Muscle of arm (tissue), 12 donors: Measurements from ENCODE around the gene ADGRL3. TPM values are rescaled to one million over a fixed set of nuclear protein-coding genes. Genes with fewer than 3 reads are reported as not detected.

Source experiments
- DNase-seq: peaks from one replicate; pipeline ENCODE4 v3.0.0-alpha.2; 2013
- polyA plus RNA-seq, 12 donors: library from polyadenylated mRNA; unstranded; fragments of 120-200 nt; gene quantifications; one replicate each; pipeline ENCODE4 v1.2.1, GENCODE V29; 2013; ENCODE audit not compliant: insufficient read length in 12 of 12

The ADGRL3 gene
- polyA plus RNA-seq, 12 donors: 20.7 to 34.2 (median 24.4) TPM; not detected in 1

DNA sequence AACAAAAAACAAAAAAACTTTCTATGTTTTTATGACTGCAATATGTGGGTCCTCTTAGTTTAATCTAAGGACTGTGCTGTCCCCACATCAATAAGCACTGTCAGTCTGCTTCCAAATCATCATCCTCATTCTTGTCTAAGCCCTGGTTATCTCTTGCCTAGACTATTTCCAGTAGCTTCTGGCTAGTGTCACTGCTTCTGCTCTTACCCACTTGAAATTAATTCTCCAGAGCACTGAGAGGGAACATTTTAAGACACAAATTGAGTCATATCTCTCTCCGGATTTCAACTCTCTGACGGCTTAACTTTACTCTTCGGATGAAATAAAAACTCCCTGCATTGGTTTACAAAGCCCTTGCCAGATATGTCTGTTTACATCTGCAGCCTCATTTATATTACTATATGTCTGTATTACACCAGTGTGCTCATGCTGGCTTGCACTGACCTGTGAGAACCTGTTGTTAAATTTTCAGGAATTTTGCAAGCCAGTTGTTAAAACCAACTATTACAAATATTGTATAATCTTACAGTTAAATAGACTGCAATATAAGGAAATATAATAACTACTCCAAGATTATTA, 345.9 kb downstream of the ADGRL3 start:
- no peak for DNase-seq

DNA sequence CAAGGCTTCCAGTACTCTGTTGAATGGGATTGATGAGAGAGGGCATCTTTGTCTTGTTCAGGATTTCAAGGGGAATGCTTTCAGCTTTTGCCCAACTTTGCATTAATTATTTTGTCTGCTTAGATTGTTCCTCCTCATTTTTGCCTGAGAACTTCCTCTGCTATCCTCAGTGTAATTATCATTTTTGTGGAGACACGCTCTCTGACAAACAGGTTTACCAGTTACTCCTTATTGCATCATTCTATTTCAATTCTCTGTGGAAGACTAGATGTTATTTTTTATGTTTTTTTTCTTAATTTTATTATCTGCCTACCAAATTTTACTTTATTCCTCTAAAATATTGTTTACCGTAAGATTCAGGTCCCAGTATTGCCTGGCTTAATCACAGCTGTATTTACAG, 349.2 kb downstream of the ADGRL3 start:
- no peak for DNase-seq

DNA sequence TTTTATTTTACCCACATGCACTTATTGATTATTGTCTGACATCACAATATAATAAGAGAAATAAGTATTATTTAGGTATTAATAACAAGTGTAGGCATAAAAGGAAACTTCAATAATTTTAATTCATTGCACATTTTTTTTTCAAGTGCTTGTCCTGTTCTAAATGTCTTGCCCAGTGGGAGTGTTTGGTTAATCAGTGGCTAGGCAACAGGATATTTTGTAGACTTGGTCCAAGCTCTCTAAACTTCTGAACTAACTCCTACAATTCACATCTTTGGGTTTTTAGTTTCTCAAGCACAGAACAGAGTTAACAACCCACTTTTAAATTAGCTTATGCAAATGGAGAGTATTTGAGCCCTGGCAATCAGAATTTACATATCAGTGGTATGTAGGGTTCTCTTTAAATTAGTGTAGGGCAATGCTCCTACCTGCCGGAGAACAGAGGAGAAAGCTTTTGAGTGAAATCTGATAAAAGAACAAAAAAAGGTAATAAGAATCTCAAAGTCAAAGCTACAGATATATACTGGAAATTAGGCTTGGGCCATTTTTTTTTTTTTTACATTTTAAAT, 353.5 kb downstream of the ADGRL3 start:
- DNase-seq: no peak

DNA sequence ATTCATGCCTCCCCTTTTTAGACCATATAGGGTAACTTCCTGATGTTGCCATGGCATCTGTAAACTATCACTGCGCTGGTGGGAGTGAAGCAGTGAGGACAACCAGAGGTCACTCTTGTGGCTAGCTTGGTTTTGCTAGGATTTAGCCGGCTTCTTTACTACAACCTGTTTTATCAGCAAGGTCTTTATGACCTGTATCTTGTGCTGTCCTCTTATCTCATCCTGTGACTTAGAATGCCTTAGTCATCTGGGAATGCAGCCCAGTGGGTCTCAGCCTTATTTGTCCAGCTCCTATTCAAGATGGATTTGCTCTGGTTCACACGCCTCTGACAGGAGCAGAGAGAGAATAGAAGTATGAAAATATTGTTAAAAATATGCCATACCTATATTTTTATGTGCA, 355.7 kb downstream of the ADGRL3 start:
- no peak for DNase-seq

DNA sequence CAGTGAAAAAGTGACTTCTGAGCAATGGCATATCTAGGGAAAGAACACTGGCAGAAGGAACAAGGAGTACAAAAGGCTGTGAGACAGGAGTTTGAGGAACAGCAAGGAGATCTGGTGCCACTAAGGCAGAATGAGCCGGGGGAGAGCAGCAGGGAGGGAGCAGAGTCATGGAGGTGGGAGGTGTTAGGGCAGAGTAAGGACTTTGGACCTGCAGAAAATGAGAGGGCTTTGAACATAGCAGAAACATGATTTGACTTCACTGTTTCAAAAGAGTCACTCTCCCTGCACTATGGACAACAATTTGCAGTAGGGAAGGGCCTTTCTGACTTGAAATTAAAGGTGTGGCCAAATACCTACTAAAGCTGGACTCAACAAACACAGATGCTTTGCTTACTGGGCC, 356.2 kb downstream of the ADGRL3 start:
- no peak for DNase-seq

DNA sequence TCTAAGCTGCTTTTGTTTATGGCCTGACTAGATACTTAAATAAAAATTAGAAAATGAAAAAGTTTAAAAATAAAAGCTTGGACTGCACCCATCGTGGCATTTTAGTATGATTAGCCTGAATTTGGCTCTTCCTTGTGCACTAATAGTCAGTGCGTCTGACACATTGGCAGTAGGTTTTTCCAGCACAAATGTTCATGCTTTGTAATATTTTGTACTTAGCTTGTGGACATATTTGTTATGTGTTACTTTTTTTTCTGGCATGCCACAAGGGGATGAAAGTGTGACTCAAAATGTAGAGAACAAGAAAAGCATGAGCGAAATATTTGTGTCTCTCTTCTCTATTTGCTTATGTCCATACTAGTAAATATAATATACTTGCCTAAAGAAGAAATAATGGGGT, 359.3 kb downstream of the ADGRL3 start:
- DNase-seq: no peak

DNA sequence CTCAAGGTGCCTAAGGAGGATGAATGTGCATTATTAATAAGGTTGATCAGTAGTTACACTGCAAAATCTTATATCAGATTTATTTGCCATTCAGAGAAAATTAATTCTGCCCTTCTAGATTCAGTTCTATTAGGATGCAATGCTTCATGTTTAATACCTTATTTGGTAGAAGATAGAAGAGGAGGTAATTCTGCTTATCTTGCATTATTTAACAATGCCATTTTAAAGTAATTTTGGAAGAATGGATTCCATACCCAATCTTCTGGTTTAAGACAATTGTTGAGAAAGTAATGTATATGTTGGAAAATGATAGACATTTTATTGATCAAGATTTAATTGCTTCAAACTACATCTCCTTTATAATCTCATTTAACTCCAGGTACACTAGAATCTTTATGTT, 360.9 kb downstream of the ADGRL3 start:
- no peak for DNase-seq

DNA sequence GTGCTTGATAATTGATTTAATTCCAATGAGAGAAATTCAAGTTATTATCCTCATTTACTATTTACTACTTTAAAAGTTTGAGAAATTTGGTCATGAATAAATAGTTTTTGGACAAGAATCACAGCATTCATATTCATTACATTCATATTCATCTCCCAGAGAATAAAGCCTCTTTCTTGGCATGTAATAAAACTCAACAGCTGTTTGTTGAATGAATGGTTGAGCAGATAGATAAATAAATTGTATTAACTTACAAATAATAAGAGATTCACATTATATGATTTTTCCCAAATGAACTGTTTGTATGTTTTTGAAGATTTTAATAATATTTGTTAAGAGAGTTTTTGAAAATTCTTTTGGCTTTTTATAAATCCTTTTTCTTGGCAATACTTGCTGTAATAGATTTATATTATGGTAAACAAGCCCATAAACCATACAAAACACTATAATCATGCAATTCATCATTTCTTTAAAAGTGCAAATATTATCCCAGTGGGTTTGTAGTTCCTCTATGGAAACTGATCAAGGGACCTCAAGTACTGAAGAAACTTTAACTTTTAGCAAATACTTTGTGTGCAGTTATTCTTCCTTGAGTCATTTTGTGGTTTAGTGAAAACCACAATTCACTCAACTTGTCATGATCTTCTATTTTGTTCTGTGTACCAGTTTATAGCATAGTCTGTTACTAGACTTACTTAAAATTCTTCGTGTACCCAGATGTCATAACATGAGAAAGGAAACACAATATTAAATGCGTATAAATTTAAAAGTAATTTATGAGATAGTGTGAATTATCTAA, 371.8 kb downstream of the ADGRL3 start:
- no peak for DNase-seq

DNA sequence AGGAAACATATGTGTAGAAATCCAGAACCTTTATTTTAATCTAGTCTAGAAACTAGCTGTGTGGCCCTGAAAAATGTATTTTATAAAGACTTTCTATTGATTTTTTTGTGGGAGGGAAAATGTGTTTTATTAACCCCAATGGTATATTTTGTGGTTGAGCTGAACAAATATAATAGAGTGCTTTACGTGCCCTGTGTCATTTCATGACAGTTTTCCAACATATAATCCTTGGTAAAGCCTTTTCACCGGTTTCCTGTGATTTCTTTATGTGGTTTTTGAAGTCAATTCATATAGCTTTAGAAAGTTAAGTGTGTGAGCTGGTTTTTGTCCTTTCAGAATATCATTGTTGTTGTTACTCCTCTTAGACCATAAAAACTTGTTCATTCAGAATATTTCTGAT, 375.7 kb downstream of the ADGRL3 start:
- no peak for DNase-seq

DNA sequence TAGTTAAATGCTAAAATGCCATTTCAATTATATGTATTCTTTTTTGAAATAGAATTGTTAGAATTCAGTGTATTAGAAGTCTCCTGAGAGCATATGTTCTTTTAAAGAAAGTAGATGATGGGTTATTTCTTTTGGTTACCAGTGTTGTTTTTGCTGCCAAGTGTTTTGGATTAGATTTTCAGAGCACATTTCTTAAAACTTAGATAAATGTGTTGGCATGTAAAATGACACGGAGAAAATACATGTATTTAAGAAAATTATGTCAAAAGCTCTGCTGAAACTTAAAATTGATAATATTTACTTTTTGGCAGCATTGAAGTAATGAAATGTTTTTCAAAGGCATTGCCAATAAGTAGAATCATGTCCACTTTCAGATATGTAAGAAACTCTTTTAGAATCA, 379.7 kb downstream of the ADGRL3 start:
- DNase-seq: peak; percentile 26

DNA sequence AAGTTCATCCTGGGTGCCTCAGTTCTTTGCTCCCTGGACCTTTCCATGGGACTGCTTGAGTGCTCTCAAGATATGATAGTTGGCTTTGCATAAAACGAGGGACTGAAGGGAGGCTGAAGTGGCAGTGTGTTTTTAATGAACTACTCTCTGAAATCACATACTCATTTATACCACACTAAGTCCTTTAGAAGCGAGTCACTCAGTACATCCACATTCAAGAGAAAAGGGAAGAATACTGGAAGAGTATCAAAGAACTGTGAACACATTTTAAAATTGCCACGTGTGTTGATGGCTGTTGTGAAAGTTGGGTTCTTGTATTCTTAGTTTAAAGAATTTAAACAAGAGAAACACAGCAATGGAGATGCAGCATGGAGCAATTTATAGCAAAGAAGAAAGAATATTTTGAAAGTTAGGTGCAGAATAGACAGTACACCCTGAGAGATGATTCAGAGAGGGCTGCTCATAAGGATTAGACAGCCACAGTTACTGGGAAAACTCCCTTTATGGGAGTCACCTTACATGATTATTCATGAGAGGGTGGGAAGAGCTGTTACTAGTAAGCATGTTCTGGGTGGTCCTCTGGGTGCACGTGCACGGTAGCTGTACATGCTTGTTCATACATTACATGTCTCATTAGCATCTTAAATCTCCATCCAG, 380.7 kb downstream of the ADGRL3 start:
- DNase-seq: no peak

DNA sequence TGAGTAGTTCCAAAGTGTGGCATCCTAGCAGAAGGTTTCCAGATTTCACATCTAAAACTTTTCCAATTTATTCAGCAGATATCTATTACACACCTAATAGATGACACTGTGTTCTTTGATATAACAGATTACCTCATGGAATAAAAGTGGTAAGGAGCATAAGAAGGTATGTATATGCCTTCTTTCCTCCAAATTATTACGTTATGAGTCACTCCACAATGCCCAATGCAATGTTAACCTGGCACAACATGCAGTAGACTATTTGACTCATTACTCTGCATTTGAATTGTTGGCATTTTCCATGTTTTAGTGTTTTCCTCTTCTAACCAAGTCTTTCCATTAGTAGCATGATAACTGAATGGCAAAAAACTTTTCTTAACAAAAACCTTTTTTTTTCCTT, 383.6 kb downstream of the ADGRL3 start:
- DNase-seq: no peak

DNA sequence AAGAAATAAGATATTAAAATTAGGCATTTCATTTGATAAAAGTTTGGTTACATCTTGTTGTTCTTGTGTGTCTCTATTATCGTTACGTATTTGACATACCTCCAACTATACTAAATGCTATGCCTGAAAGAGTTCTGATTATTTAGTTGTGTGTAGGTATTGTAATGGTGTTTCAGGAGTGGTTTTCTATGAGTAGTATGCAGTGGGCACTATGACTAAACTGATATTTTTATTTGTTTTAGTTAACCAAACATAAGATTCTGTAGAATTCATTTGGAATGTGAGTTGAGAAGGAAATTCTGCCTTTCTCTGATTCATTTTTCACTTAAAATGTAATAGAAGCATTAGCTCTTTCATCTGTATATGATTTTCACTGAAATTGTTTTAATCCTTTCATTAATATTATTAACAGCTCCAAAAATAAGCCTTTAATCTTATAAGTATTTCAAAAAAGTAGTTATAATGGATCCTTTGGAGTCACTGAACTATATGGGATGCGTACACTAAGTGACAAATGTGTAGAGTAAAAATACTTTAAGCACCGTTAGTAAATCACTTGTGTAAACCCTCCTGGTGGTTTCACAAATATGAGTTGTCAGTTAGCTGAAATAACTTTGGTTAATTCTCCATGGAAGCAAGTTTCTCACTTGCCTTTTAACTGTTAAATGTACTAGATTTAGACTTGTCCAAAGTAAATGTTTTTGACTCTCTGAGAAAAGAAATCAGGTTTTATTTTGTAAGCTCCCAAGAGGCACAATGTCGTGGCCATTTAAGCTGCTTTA, 388.7 kb downstream of the ADGRL3 start:
- DNase-seq: no peak

DNA sequence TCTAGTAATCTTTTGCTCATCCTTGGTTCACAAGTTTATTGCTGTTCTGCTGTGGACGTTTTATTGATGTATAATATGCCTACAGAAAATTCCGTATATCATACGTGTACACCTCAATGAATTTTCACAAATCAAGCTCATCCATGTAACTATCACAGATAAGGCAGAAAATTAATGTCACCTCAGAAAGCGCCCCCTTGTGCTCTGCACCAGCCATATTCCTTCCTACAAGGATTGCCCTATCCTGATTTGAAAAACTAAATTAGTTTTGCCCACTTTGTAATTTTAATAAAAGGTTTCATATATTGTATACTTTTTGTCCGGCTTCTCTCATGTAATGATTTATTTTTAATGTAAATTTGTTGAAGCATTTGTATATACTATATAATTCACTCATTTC, 390.8 kb downstream of the ADGRL3 start:
- DNase-seq: no peak

DNA sequence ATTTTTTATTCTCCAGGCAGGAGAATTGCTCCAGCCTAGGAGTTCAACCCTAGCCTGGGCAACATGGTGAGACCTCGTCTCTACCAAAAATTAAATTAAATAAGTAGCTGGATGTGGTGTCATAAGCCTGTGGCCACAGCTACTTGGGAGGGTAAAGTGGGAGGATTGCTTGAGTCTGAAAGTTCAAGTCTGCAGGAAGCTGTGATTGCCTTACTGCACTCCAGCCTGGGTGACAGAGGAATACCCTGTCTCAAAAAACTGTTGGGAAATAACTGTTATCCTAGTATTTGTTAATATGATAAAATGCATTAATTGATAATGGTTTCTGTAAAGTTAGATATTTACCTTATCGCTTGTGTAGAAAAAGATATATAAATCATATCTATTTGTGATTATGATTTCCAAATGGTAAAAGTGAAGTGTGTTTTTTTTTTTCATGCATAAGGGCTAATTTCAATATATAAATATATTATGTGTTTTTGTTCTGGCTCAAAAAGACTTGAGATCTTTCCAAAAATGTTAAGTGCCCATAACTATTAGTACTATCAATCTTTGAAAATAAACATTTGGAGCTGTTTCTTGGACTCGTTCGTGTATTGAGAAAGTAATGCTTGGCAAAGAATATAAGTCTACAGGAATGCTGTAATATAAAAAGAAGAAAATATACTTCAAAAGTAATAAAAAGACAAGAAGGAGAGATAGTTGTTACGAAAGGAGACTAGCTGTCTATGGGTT, 396.6 kb downstream of the ADGRL3 start:
- no peak for DNase-seq

DNA sequence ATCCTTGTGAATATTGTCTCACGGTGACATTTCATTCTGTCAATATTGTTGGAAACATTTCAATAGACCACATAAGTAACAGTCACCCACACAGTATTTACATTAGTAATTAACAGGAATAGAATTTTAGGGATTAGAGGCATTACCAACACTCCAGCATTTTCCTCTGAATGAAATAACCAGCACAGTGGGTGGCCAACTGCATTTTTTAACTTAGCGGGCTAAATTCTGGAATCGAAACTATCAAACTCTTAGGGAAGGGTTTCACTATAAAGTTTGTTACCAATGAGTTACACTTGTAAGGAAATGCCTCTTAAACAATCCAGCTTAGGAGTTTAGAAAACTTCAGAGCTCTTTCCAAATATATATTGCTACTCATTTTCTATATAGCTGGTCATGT, 403.0 kb downstream of the ADGRL3 start:
- no peak for DNase-seq

DNA sequence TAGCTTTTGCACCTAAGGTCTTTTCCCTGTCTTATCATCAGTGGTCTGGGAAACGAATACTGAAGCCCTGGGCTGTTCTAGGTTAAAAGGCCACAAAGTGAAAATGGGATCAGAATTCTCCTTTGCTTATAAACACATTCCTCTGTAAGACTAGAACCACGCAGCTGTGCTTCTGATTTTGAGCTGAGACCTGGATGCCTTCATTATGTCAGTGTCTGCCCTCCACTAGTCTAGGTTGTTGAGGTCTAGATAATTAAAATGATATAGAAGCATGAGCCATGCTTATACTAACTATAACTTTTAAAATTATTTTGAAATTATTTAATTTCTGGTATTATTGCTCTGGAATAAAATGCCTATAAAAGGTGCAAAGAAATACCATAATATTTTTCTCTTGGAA, 403.9 kb downstream of the ADGRL3 start:
- DNase-seq: no peak

DNA sequence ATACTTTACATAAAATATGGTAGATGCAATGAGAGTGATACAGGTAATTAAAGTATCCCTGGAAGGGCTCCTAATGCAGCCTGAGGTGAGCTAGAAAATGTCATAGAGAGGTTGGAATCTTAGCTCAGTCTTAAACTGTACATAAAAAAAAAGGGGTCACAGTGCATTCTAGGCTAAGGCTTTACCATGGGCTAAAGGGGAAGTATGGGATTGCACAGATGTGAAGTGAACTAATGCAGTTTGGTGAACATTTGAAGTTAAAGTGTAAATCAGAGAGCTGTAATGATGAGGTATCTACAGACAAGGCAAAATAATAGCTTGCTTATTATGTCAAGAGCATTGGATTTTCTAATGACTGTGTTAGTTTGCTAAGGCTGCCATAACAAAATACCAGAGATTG, 405.9 kb downstream of the ADGRL3 start:
- no peak for DNase-seq

DNA sequence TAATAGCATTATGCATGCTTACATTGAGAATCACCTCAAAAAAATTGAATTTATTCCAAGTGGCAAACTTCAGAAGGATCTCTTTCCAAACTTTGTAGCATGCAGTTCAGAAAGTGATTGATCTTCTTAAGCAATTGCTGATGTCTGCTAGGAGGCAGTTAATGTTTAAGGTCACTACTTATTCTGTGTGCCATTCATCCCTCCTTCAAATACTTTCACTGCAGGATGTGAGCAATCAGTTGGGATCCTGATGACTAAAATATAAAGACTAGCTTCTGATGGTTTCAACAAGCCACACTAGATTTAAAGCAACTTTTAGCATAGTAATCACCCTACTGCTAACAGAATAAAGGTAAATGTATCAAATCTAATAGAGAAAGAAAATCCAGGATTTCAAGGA, 414.1 kb downstream of the ADGRL3 start:
- DNase-seq: no peak

DNA sequence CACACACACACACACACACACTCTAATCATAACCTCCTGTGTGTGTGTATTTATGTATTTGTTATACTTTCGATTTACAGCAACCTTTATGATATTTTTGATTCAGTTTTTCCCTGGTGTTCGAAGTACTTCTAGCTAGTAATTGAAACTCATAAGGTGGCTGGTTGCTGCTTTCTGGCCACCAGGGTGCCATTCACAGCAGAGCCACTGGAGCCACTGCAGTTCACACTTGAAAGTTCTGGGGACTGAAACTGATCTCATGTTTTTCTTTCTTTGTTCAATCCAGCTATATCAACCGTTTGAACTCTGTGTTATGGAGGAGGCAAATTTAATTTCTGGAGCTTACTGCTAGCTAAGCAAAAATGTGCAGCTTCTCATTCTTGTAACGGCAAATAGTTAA, 419.4 kb downstream of the ADGRL3 start:
- no peak for DNase-seq

DNA sequence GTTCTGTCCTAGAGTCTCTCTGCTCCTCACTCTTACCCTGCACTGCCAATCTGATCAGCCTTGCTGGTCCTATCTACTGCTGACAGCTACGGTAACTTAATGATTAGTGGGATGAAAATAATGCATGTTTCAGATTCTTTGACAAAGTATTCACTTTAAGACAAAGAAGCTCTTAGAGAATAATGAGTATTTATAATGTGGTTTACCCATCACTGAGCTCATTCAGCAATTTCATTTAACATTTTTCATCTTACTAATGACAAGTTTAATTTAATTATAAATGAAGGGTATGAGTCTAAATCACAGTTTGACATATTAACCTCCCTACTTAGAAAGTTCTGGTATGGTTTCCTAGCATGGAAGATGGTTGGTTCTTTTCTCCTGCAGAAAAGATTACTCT, 428.2 kb downstream of the ADGRL3 start:
- DNase-seq: no peak
